ENCODE results near the gene WWTR1. TPM values are rescaled to one million over a fixed set of nuclear protein-coding genes. Genes with fewer than 3 reads are reported as not detected.

Gene WWTR1
- total and polyA plus RNA-seq, 2 of the 8 experiments (the other 6 are each of a cell fraction or from before 2014, with no cell fraction given): 15.7 to 18.6 TPM

GRCh38 chr3:149468504-149469212 is 189.2 kb downstream of the WWTR1 start (continued):
- TF ChIP-seq, protein P1, sequence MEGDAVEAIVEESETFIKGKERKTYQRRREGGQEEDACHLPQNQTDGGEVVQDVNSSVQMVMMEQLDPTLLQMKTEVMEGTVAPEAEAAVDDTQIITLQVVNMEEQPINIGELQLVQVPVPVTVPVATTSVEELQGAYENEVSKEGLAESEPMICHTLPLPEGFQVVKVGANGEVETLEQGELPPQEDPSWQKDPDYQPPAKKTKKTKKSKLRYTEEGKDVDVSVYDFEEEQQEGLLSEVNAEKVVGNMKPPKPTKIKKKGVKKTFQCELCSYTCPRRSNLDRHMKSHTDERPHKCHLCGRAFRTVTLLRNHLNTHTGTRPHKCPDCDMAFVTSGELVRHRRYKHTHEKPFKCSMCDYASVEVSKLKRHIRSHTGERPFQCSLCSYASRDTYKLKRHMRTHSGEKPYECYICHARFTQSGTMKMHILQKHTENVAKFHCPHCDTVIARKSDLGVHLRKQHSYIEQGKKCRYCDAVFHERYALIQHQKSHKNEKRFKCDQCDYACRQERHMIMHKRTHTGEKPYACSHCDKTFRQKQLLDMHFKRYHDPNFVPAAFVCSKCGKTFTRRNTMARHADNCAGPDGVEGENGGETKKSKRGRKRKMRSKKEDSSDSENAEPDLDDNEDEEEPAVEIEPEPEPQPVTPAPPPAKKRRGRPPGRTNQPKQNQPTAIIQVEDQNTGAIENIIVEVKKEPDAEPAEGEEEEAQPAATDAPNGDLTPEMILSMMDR (IDR thresholded peaks at IDR 0.05; ENCODE audit: control extremely low read depth in 1 of 3, insufficient read depth in 1 of 3, low read depth in 1 of 3, low read length in 3 of 3): no peak
- no peak for TF ChIP-seq RBBP5 (IDR thresholded peaks at IDR 0.05; ENCODE audit: borderline replicate concordance, low read depth, low read length)
- no peak for TF ChIP-seq CHD1 (IDR thresholded peaks at IDR 0.05; ENCODE audit: low read depth, low read length)
- TF ChIP-seq EZH2 (IDR thresholded peaks at IDR 0.05; ENCODE audit: low read depth, low read length, severe bottlenecking): no peak
- TF ChIP-seq, protein P2, sequence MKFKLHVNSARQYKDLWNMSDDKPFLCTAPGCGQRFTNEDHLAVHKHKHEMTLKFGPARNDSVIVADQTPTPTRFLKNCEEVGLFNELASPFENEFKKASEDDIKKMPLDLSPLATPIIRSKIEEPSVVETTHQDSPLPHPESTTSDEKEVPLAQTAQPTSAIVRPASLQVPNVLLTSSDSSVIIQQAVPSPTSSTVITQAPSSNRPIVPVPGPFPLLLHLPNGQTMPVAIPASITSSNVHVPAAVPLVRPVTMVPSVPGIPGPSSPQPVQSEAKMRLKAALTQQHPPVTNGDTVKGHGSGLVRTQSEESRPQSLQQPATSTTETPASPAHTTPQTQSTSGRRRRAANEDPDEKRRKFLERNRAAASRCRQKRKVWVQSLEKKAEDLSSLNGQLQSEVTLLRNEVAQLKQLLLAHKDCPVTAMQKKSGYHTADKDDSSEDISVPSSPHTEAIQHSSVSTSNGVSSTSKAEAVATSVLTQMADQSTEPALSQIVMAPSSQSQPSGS (IDR thresholded peaks at IDR 0.05; ENCODE audit: low read length): no peak
- no peak for TF ChIP-seq MAFK (IDR thresholded peaks at IDR 0.05; ENCODE audit: low read depth, low read length)

Small RNA genes lying within 50 kb of the gene (small RNA-seq; reads per million reads assigned to genes)
- not detected for gene RNU6-1098P (ENCODE audit: insufficient read depth)

Other genes starting within 250 kb of the WWTR1 start
- not detected in 2 replicates for gene TM4SF4, start 183.3 kb downstream of the WWTR1 start, total RNA-seq (2021; fragmentation: NEBNext Ultra II Directional; extraction: Animal tissue kit (Norgen Biotek cat#: 25700))
- gene TM4SF4, start 183.3 kb downstream of the WWTR1 start, polyA plus RNA-seq (2011; rRNA removed): not detected in 2 replicates
- gene COMMD2, start 94.5 kb upstream of the WWTR1 start, total RNA-seq (2021; fragmentation: NEBNext Ultra II Directional; extraction: Animal tissue kit (Norgen Biotek cat#: 25700)): 51.6 and 57.2 TPM in 2 replicates
- gene COMMD2, start 94.5 kb upstream of the WWTR1 start, polyA plus RNA-seq (2011; rRNA removed): 12.1 and 20.2 TPM in 2 replicates
- not detected in 2 replicates for gene ANKUB1, start 134.5 kb upstream of the WWTR1 start, total RNA-seq (2021; fragmentation: NEBNext Ultra II Directional; extraction: Animal tissue kit (Norgen Biotek cat#: 25700))
- not detected in 2 replicates for gene ANKUB1, start 134.5 kb upstream of the WWTR1 start, polyA plus RNA-seq (2011; rRNA removed)
- 35.4 and 37.1 TPM in 2 replicates for gene RNF13, start 155.2 kb upstream of the WWTR1 start, total RNA-seq (2021; fragmentation: NEBNext Ultra II Directional; extraction: Animal tissue kit (Norgen Biotek cat#: 25700))
- gene RNF13, start 155.2 kb upstream of the WWTR1 start, polyA plus RNA-seq (2011; rRNA removed): 13.5 and 19.4 TPM in 2 replicates